K562 (cell line): Measurements from ENCODE around the gene RMND5A. TPM values are rescaled to one million over a fixed set of nuclear protein-coding genes. Genes with fewer than 3 reads are reported as not detected.

ENCODE experiments used
- ATF1 ChIP-seq, 2 experiments: fragments of 450-650 bp in 1 of 2; IDR thresholded peaks; 2 replicates each; pipeline ENCODE4 v1.6.1; 2016; ENCODE audit warnings: missing compliant biosample characterization in 1 of 2, missing genetic modification characterization in 1 of 2
- CTCF ChIP-seq, 3 experiments: IDR thresholded peaks in 2 of 3; conservative IDR thresholded peaks in 1 of 3; 2 replicates each; pipeline ENCODE4 v1.5.1; 2011 to 2012; ENCODE audit warnings: low read length in 3 of 3, mild to moderate bottlenecking in 3 of 3, control low read depth in 2 of 3, improper control_type of control experiment in 1 of 3, inconsistent platforms in 1 of 3, low read depth in 1 of 3, mixed read lengths in 1 of 3, moderate library complexity in 1 of 3; ENCODE audit not compliant: insufficient read depth in 2 of 3
- POLR2AphosphoS5 ChIP-seq: IDR thresholded peaks from 2 replicates; pipeline ENCODE4 v1.6.1; 2011; ENCODE audit warnings: mild to moderate bottlenecking, low read depth, low read length, moderate library complexity; ENCODE audit not compliant: control insufficient read depth, insufficient read depth
- TRIM24 ChIP-seq, 2 experiments: fragments of 450-650 bp; IDR thresholded peaks; 2 replicates each; pipeline ENCODE4 v1.6.1; 2016
- TRIM28 ChIP-seq: fragments of 450-650 bp; IDR thresholded peaks from 2 replicates; pipeline ENCODE4 v1.6.1; 2017
- ZNF668 ChIP-seq: fragments of 250-450 bp; sonication (Bioruptor Pico); IDR thresholded peaks from 2 replicates; pipeline ENCODE4 v1.8.0; 2022; ENCODE audit warnings: mild to moderate bottlenecking, inconsistent platforms
- polyA plus RNA-seq, 8 experiments: library from polyadenylated mRNA; depleted of rRNA in 4 of 8; stranded (reverse) in 5 of 8; unstranded in 3 of 8; fragments of >200 nt; fragmentation: Nextera tagmentation in 2 of 8; fragmentation: Illumina TruSeq in 1 of 8; extraction: Ambion mirVana in 2 of 8; extraction: Trizol in 1 of 8; gene quantifications; 2 replicates each; pipeline versions ENCODE4 v1.2.1 to v1.2.3, GENCODE V29; 2011 to 2014; ENCODE audit warnings: inconsistent platforms in 1 of 8, missing spikeins in 1 of 8
- total RNA-seq, 7 experiments: library from RNA; depleted of rRNA in 6 of 7; stranded (reverse); fragments of >200 nt in 6 of 7; fragmentation: Illumina TruSeq in 2 of 7; extraction: Trizol in 2 of 7; gene quantifications; 2 replicates each; pipeline versions ENCODE4 v1.2.1 to v1.2.3, GENCODE V29; 2011 to 2021; ENCODE audit warnings: low replicate concordance in 1 of 7
- TF ChIP-seq, protein P1 (sequence below), 2 experiments: fragments of 450-650 bp in 1 of 2; IDR thresholded peaks; 2 replicates each; pipeline ENCODE4 v1.6.1; 2011 to 2017; ENCODE audit warnings: low read depth in 2 of 2, antibody characterized with exemption in 1 of 2, borderline replicate concordance in 1 of 2, low read length in 1 of 2, mild to moderate bottlenecking in 1 of 2, mixed read lengths in 1 of 2; ENCODE audit not compliant: control insufficient read depth in 1 of 2

RMND5A gene
- total and polyA plus RNA-seq, 9 of the 15 experiments (the other 6 are each of a cell fraction or from before 2014, with no cell fraction given) = 13.2 to 43.5 (median 34.1) TPM

- TF ChIP-seq, protein P1, sequence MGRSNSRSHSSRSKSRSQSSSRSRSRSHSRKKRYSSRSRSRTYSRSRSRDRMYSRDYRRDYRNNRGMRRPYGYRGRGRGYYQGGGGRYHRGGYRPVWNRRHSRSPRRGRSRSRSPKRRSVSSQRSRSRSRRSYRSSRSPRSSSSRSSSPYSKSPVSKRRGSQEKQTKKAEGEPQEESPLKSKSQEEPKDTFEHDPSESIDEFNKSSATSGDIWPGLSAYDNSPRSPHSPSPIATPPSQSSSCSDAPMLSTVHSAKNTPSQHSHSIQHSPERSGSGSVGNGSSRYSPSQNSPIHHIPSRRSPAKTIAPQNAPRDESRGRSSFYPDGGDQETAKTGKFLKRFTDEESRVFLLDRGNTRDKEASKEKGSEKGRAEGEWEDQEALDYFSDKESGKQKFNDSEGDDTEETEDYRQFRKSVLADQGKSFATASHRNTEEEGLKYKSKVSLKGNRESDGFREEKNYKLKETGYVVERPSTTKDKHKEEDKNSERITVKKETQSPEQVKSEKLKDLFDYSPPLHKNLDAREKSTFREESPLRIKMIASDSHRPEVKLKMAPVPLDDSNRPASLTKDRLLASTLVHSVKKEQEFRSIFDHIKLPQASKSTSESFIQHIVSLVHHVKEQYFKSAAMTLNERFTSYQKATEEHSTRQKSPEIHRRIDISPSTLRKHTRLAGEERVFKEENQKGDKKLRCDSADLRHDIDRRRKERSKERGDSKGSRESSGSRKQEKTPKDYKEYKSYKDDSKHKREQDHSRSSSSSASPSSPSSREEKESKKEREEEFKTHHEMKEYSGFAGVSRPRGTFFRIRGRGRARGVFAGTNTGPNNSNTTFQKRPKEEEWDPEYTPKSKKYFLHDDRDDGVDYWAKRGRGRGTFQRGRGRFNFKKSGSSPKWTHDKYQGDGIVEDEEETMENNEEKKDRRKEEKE (IDR thresholded peaks at IDR 0.05; ENCODE audit: borderline replicate concordance in 1 of 2, control insufficient read depth in 1 of 2, low read depth in 2 of 2, low read length in 1 of 2) = no peak
- no peak for TF ChIP-seq POLR2AphosphoS5
- no peak for TF ChIP-seq ATF1 (CRISPR knock-in tag; IDR thresholded peaks at IDR 0.05)
- no peak for TF ChIP-seq ATF1 (tag; IDR thresholded peaks at IDR 0.05)
- peak; percentile 65 to 83; a peak in 3 of 4 replicates for TF ChIP-seq TRIM24 (IDR thresholded peaks at IDR 0.05)
- TF ChIP-seq CTCF (IDR thresholded peaks at IDR 0.05 in 2 of 3, conservative IDR thresholded peaks at IDR 0.05 in 1 of 3; ENCODE audit: insufficient read depth in 2 of 3, low read depth in 1 of 3, low read length in 3 of 3) = no peak
- TF ChIP-seq ZNF668 = no peak
- peak; percentile 97 for TF ChIP-seq TRIM28
Measured at GRCh38 chr2:86750240-86750839, 30.2 kb downstream of the RMND5A start (continued).
